GM12878 (cell line): ENCODE results near the gene ENOX1. TPM values are rescaled to one million over a fixed set of nuclear protein-coding genes. Genes with fewer than 3 reads are reported as not detected.
A peak's percentile ranks its signal among the peaks of the same experiment; 100 is the strongest.

Experiments
- ATAC-seq: fragments of 200-7000 bp; cut with Tn5 transposase; 3 replicates; pipeline ENCODE4 v1.9.1; 2020; ENCODE audit warnings: mild to moderate bottlenecking, moderate library complexity
- BruUV-seq: library from RNA; stranded (reverse); fragments of 400-500 nt; replicated peaks from 2 replicates; lab custom pipeline; 2021; lab: Mats Ljungman, UMichigan
- CTCF ChIA-PET: fragments of 300-600 bp; sonication (Branson Sonifier 250); formaldehyde crosslinking; extraction: SDS; loops from one replicate; lab custom pipeline; 2021; ENCODE audit warnings: inconsistent platforms; lab: Yijun Ruan, JAX
- POLR2A ChIA-PET: fragments of 350-600 bp; formaldehyde crosslinking; extraction: SDS; loops from one replicate; lab custom pipeline; 2021; ENCODE audit warnings: inconsistent platforms; lab: Charles Lee
- RAD21 ChIA-PET: fragments of 300-600 bp; sonication (Branson Sonifier 250); formaldehyde crosslinking; loops from one replicate; lab custom pipeline; 2023; ENCODE audit warnings: antibody characterized with exemption; ENCODE audit not compliant: unreplicated experiment; lab: Charles Lee
- SMC1A ChIA-PET: fragments of 300-600 bp; sonication (Branson Sonifier 250); formaldehyde crosslinking; loops from one replicate; lab custom pipeline; 2023; ENCODE audit not compliant: unreplicated experiment, uncharacterized antibody; lab: Charles Lee
- DNase-seq: peaks from one replicate; pipeline ENCODE4 v3.0.0-alpha.2; 2011; ENCODE audit warnings: low read depth, low spot score
- FAIRE-seq: peaks from 3 replicates; lab custom pipeline; 2011; peaks lifted over from hg19 to GRCh38; lab: Jason Lieb, UNC
- H2AFZ ChIP-seq: 2 replicates; pipeline ENCODE4 v1.6.0; 2011; ENCODE audit warnings: low read depth, low read length, control low read depth; ENCODE audit not compliant: control insufficient read depth
- H3K27ac ChIP-seq: 2 replicates; pipeline ENCODE4 v1.5.1; 2011; ENCODE audit warnings: control low read depth; ENCODE audit not compliant: control insufficient read depth, insufficient read depth
- H3K27me3 ChIP-seq, 2 experiments: replicated peaks in 1 of 2; 2 replicates each; pipeline versions ENCODE4 v1.6.0 to v1.6.1; 2011; ENCODE audit warnings: low read length in 1 of 2; ENCODE audit not compliant: control insufficient read depth in 2 of 2, insufficient read depth in 2 of 2
- H3K36me3 ChIP-seq, 2 experiments: 2 replicates each; pipeline ENCODE4 v1.5.1; 2011; ENCODE audit warnings: low read length in 1 of 2; ENCODE audit not compliant: control insufficient read depth in 2 of 2, insufficient read depth in 2 of 2
- H3K4me1 ChIP-seq: 2 replicates; pipeline ENCODE4 v1.6.1; 2011; ENCODE audit warnings: mild to moderate bottlenecking, low read length, moderate library complexity, mixed read lengths; ENCODE audit not compliant: control insufficient read depth, insufficient read depth
- H3K4me2 ChIP-seq: 2 replicates; pipeline ENCODE4 v1.6.0; 2011; ENCODE audit warnings: control low read depth; ENCODE audit not compliant: control insufficient read depth, insufficient read depth
- H3K4me3 ChIP-seq: fragments of 200-600 bp; sonication (generic); 2 replicates; pipeline ENCODE4 v1.5.1; 2016
- H3K79me2 ChIP-seq: 2 replicates; pipeline ENCODE4 v1.6.0; 2011; ENCODE audit warnings: low read length; ENCODE audit not compliant: control insufficient read depth, insufficient read depth
- H3K9ac ChIP-seq: 2 replicates; pipeline ENCODE4 v1.8.0; 2011; ENCODE audit warnings: low read length, control low read depth, mixed read lengths; ENCODE audit not compliant: control insufficient read depth, insufficient read depth
- H3K9me3 ChIP-seq: replicated peaks from 3 replicates; pipeline ENCODE4 v1.5.1; 2011; ENCODE audit warnings: mild to moderate bottlenecking, low read length; ENCODE audit not compliant: control insufficient read depth, insufficient read depth
- H4K20me1 ChIP-seq: 2 replicates; pipeline ENCODE4 v1.6.0; 2011; ENCODE audit not compliant: control insufficient read depth, insufficient read depth
- CBX3 ChIP-seq: fragments of 200-600 bp; sonication (generic); IDR thresholded peaks from 2 replicates; pipeline ENCODE4 v1.6.1; 2016; ENCODE audit warnings: low read depth, borderline replicate concordance
- CHD1 ChIP-seq: IDR thresholded peaks from 2 replicates; pipeline ENCODE4 v1.6.1; 2012; ENCODE audit warnings: low read depth, low read length, improper control_type of control experiment
- CREB1 ChIP-seq: IDR thresholded peaks from 2 replicates; pipeline ENCODE4 v1.6.1; 2012; ENCODE audit warnings: low read depth, mild to moderate bottlenecking, inconsistent platforms
- CREM ChIP-seq: IDR thresholded peaks from 2 replicates; pipeline ENCODE4 v1.6.1; 2014; ENCODE audit warnings: antibody characterized with exemption, low read depth
- EED ChIP-seq: sonication (generic); IDR thresholded peaks from 2 replicates; pipeline ENCODE4 v1.6.1; 2016; ENCODE audit warnings: antibody characterized with exemption, low read depth
- IRF3 ChIP-seq: fragments of 450-650 bp; IDR thresholded peaks from 2 replicates; pipeline ENCODE4 v1.6.1; 2014; ENCODE audit warnings: mild to moderate bottlenecking
- RCOR1 ChIP-seq: conservative IDR thresholded peaks from 2 replicates; pipeline ENCODE4 v1.6.1; 2012; ENCODE audit warnings: low read depth, low read length, improper control_type of control experiment
- RUNX3 ChIP-seq: IDR thresholded peaks from 2 replicates; pipeline ENCODE4 v1.6.1; 2012; ENCODE audit warnings: low read length, inconsistent platforms
- STAT3 ChIP-seq: IDR thresholded peaks from 2 replicates; pipeline ENCODE4 v1.6.1; 2011; ENCODE audit warnings: low read depth, low read length, improper control_type of control experiment
- ZNF622 ChIP-seq: fragments of 450-650 bp; IDR thresholded peaks from 2 replicates; pipeline ENCODE4 v1.6.1; 2017; ENCODE audit warnings: mild to moderate bottlenecking, inconsistent platforms
- ZSCAN29 ChIP-seq: fragments of 450-650 bp; IDR thresholded peaks from 2 replicates; pipeline ENCODE4 v1.6.1; 2017; ENCODE audit warnings: mild to moderate bottlenecking, moderate library complexity
- WGBS: methylation state at CpG from one replicate; pipeline ENCODE4 v1.1.6; 2016; ENCODE audit warnings: low lambda C conversion rate; ENCODE audit not compliant: insufficient replicate concordance, insufficient coverage; ENCODE audit errors: missing lambda C conversion rate; 5-methylcytosine and 5-hydroxymethylcytosine counted together
- in situ Hi-C: fragments of 300-500 bp; cut with MboI; formaldehyde crosslinking; loops from 9 replicates; pipeline ENCODE4 v1.14.3; 2018; ENCODE audit warnings: mixed read lengths
- intact Hi-C: fragments of 100-400 bp; cut with micrococcal nuclease; formaldehyde crosslinking; loops from one replicate; pipeline ENCODE4 v1.14.2; 2022; ENCODE audit not compliant: unreplicated experiment
- polyA plus RNA-seq, 11 experiments: library from polyadenylated mRNA; depleted of rRNA in 4 of 11; unstranded in 6 of 11; stranded (reverse) in 5 of 11; fragments of >200 nt; fragmentation: Nextera tagmentation in 4 of 11; fragmentation: Illumina TruSeq in 1 of 11; extraction: Ambion mirVana in 4 of 11; extraction: Trizol in 1 of 11; gene quantifications; 1 replicate in 1 of 11; 2 replicates in 10 of 11; pipeline versions ENCODE4 v1.2.1 to v1.2.3, GENCODE V29; 2011 to 2016; ENCODE audit warnings: inconsistent platforms in 2 of 11, missing spikeins in 2 of 11, low read depth in 1 of 11
- total RNA-seq, 4 experiments: library from RNA; depleted of rRNA in 3 of 4; stranded (reverse); fragments of >200 nt in 3 of 4; fragmentation: Illumina TruSeq in 1 of 4; extraction: Trizol in 1 of 4; gene quantifications; 2 replicates each; pipeline versions ENCODE4 v1.2.1 to v1.2.3, GENCODE V29; 2013 to 2021
- TF ChIP-seq, protein P1 (sequence below): fragments of 450-650 bp; formaldehyde crosslinking; IDR thresholded peaks from 2 replicates; pipeline ENCODE4 v1.4.0; 2020; ENCODE audit warnings: mild to moderate bottlenecking, moderate library complexity
- TF ChIP-seq, protein P2 (sequence below): fragments of 450-650 bp; IDR thresholded peaks from 2 replicates; pipeline ENCODE4 v1.6.1; 2017; ENCODE audit warnings: borderline replicate concordance

ENOX1 gene
- total and polyA plus RNA-seq, 10 of the 15 experiments (the other 5 are each of a cell fraction or from before 2014, with no cell fraction given) = 0.11 to 0.26 (median 0.15) TPM

GRCh38 chr13:43230989-43231388 is 555.8 kb downstream of the ENOX1 start:
- H3K27ac ChIP-seq = no peak overlapping the region
- no peaks in the 10 kb centered on the region for H4K20me1 ChIP-seq
- ATAC-seq (peak; percentile 31; the same call in 2 of the 3 replicates), FAIRE-seq (no peak), DNase-seq (no peak)
- no TSS peak for BruUV-seq
- ChIA-PET POLR2A (no interaction called here), SMC1A (interaction anchor here (1.0 to 1.6 kb wide), 3 partner anchors 10 to 37 kb away, joined by 3 to 5 read pairs (median 3); no protein-coding TSS in a partner anchor), RAD21 (no interaction called here), CTCF (no interaction called here)
- no peaks in the 10 kb centered on the region for H3K79me2 ChIP-seq
- intact Hi-C loops (no loop called here), in situ Hi-C loops (no loop called here)
- no peak overlapping the region for H3K4me3 ChIP-seq
- H3K9ac ChIP-seq = no peak overlapping the region
- no peak overlapping the region for H3K4me2 ChIP-seq
- H3K27me3 ChIP-seq = no peaks in the 10 kb centered on the region
- TF ChIP-seq EED = 0 out of 2 replicates have a peak, but pooled peaks have one; percentile 11
- TF ChIP-seq CREB1 = no peak
- TF ChIP-seq RUNX3 = peak; percentile 11; the same call in 1 of the 2 replicates
- no peaks in the 10 kb centered on the region for H3K36me3 ChIP-seq
- H3K9me3 ChIP-seq = no peaks in the 10 kb centered on the region
- H3K4me1 ChIP-seq = no peaks in the 10 kb centered on the region
- no peak overlapping the region for H2AFZ ChIP-seq
- WGBS = 7% methylated on average over 3 of the region's 3 CpGs

DNA sequence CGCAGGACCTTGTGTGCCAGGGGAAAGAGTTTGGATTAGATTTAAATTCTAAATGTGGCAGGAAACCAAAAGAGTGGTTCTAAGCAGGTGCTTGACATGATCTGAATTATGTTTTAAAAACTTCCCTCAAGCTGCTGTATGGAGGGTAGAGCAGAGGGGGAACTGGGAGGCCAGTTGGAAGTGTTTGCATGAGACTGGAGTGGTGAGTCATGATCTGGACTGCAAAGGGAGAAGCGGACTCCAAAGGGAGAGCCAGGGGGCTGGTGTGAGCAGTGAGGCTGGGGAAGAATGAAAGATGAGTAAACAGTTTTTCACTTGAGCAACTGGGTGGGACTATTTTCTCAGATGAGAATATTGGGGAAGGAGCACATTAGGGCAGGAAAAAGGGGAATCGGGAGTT is 557.3 kb downstream of the ENOX1 start:
- no peaks in the 10 kb centered on the region for H3K79me2 ChIP-seq
- SMC1A ChIA-PET = no interaction called here
- DNase-seq (no peak), FAIRE-seq (no peak), ATAC-seq (no peak)
- no peaks in the 10 kb centered on the region for H3K9me3 ChIP-seq
- BruUV-seq = no TSS peak
- H3K4me1 ChIP-seq = no peaks in the 10 kb centered on the region
- CTCF ChIA-PET = no interaction called here
- H3K4me2 ChIP-seq = no peak overlapping the region
- 44% methylated on average over 3 of the region's 3 CpGs for WGBS
- intact Hi-C loops (no loop called here), in situ Hi-C loops (no loop called here)
- no peaks in the 10 kb centered on the region for H4K20me1 ChIP-seq
- no peaks in the 10 kb centered on the region; a peak in 1 of 4 replicates for H3K27me3 ChIP-seq
- no peaks in the 10 kb centered on the region for H3K36me3 ChIP-seq
- no peak overlapping the region for H3K9ac ChIP-seq
- POLR2A ChIA-PET = no interaction called here
- no peak overlapping the region for H3K4me3 ChIP-seq
- no peak overlapping the region for H2AFZ ChIP-seq
- no peak overlapping the region for H3K27ac ChIP-seq
- RAD21 ChIA-PET = no interaction called here
- TF ChIP-seq IRF3 (no peak), CBX3 (no peak), RCOR1 (no peak), CREM (no peak), ZSCAN29 (no peak), CHD1 (no peak), ZNF622 (no peak), CREB1 (no peak), STAT3 (no peak)
- TF ChIP-seq, protein P1, sequence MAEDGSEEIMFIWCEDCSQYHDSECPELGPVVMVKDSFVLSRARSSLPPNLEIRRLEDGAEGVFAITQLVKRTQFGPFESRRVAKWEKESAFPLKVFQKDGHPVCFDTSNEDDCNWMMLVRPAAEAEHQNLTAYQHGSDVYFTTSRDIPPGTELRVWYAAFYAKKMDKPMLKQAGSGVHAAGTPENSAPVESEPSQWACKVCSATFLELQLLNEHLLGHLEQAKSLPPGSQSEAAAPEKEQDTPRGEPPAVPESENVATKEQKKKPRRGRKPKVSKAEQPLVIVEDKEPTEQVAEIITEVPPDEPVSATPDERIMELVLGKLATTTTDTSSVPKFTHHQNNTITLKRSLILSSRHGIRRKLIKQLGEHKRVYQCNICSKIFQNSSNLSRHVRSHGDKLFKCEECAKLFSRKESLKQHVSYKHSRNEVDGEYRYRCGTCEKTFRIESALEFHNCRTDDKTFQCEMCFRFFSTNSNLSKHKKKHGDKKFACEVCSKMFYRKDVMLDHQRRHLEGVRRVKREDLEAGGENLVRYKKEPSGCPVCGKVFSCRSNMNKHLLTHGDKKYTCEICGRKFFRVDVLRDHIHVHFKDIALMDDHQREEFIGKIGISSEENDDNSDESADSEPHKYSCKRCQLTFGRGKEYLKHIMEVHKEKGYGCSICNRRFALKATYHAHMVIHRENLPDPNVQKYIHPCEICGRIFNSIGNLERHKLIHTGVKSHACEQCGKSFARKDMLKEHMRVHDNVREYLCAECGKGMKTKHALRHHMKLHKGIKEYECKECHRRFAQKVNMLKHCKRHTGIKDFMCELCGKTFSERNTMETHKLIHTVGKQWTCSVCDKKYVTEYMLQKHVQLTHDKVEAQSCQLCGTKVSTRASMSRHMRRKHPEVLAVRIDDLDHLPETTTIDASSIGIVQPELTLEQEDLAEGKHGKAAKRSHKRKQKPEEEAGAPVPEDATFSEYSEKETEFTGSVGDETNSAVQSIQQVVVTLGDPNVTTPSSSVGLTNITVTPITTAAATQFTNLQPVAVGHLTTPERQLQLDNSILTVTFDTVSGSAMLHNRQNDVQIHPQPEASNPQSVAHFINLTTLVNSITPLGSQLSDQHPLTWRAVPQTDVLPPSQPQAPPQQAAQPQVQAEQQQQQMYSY = no peak
- TF ChIP-seq, protein P2, sequence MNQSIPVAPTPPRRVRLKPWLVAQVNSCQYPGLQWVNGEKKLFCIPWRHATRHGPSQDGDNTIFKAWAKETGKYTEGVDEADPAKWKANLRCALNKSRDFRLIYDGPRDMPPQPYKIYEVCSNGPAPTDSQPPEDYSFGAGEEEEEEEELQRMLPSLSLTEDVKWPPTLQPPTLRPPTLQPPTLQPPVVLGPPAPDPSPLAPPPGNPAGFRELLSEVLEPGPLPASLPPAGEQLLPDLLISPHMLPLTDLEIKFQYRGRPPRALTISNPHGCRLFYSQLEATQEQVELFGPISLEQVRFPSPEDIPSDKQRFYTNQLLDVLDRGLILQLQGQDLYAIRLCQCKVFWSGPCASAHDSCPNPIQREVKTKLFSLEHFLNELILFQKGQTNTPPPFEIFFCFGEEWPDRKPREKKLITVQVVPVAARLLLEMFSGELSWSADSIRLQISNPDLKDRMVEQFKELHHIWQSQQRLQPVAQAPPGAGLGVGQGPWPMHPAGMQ = no peak
